Mucosa of stomach (tissue), 1 donor: ENCODE measurements around the gene C17orf50.
"Not testable (repeated sequence)": the region's sequence is repeated elsewhere in the genome, so short reads cannot be mapped to it uniquely, and the experiment has no call there.

Experiments
- H3K27me3 ChIP-seq: one replicate; pipeline ENCODE4 v1.7.0; 2013; ENCODE audit warnings: mild to moderate bottlenecking, low read length; ENCODE audit not compliant: control insufficient read depth, insufficient read depth
- H3K36me3 ChIP-seq: one replicate; pipeline ENCODE4 v1.7.0; 2013; ENCODE audit warnings: low read length; ENCODE audit not compliant: control insufficient read depth, insufficient read depth
- H3K4me1 ChIP-seq: one replicate; pipeline ENCODE4 v1.7.0; 2013; ENCODE audit warnings: mild to moderate bottlenecking, low read length; ENCODE audit not compliant: control insufficient read depth, insufficient read depth
- H3K4me3 ChIP-seq: one replicate; pipeline ENCODE4 v1.7.0; 2013; ENCODE audit warnings: low read length
- H3K9ac ChIP-seq: one replicate; pipeline ENCODE4 v1.7.0; 2013; ENCODE audit warnings: mild to moderate bottlenecking, low read length, moderate library complexity
- H3K9me3 ChIP-seq: one replicate; pipeline ENCODE4 v1.7.0; 2013; ENCODE audit warnings: mild to moderate bottlenecking, low read length, moderate library complexity; ENCODE audit not compliant: control insufficient read depth
- donor health status: Pancreatic carcinoma.

Gene C17orf50

DNA sequence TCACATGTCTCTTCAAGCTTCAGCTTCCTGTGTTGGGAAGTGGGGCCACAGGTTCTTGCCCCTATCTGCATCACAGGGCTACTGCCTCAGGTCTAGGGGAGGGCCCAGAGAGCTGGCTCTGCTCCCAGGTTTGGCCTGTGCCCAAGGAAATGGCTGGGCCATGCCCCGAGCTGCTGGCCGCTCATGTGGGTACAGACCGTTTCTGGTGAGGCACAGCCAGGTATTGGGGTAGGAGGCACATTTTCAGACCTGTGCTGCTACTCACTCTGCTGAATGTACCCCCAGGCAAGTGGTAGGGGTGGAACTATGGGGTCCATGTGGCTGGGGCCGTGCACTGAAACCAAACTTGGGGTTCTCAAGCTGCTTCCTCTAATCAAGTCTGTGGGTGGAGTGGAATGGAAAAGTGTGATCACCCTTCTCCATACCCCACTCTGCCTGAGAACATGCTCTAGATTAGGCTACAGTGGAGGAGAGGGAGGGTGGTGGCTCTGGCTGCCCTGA, 12.3 kb upstream of the C17orf50 start:
- Histone ChIP-seq H3K36me3 (no peaks in the 10 kb centered on the region), H3K9me3 (no peaks in the 10 kb centered on the region), H3K27me3 (peaks cover 44% of the 10 kb centered on the region), H3K4me3 (no peak overlapping the region), H3K4me1 (peaks cover 39% of the 10 kb centered on the region), H3K9ac (no peak overlapping the region)

- H3K9me3 ChIP-seq = no peaks in the 10 kb centered on the region
- no peak overlapping the region for H3K4me3 ChIP-seq
- no peak overlapping the region for H3K9ac ChIP-seq
- H3K27me3 ChIP-seq = peaks cover 40% of the 10 kb centered on the region
- H3K4me1 ChIP-seq = peaks cover 39% of the 10 kb centered on the region
- H3K36me3 ChIP-seq = no peaks in the 10 kb centered on the region
These were observed 11.7 kb upstream of the C17orf50 start for GRCh38 chr17:35748979-35749378.

DNA sequence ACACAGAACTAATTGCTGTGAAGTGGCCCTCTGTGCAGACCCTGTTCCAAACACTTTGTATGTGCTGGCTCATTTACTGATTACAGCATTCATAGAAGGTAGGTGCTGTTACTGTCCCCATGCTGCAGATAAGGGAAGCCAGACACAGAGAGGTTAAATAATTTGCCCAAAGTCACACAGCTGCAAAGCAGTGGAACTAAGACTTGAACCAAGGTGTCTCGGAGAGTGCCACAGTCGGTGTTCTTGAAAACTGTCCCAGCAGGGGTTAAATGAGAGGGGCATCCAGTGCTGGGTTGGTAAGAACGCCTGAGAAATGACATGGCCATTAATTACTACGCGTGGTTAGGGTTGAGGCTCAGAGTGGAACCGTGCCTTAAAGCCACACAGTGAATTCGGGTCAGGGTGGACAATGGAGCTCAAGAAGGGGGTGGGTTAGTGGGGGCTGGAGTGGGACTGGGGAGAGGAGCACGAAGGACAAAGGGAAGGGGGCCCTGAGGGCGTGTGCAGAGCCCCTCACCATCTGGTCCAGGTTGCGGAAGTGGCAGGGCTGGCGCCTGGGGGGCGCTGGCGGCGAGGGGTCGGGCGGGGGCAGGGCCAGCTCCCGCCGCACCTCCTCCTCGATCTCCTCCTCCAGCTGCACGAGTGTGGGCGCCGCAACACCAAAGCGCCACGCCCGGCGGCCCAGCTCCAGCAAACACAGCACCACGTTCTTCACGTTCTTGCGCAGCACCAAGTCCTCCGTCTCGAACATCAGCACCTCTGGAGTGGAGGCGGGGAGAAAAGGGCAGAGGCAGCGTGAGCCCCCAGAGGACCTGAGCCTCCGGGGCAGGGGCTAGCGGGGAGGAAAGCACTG, 10.9 kb upstream of the C17orf50 start:
- Histone ChIP-seq H3K9me3 (no peaks in the 10 kb centered on the region), H3K4me1 (peaks cover 39% of the 10 kb centered on the region), H3K36me3 (no peaks in the 10 kb centered on the region), H3K27me3 (peaks cover 40% of the 10 kb centered on the region), H3K4me3 (no peak overlapping the region), H3K9ac (no peak overlapping the region)

GRCh38 chr17:35750526-35751395, 9.9 kb upstream of the C17orf50 start:
- Histone ChIP-seq H3K36me3 (no peaks in the 10 kb centered on the region), H3K27me3 (peaks cover 40% of the 10 kb centered on the region), H3K9ac (no peak overlapping the region), H3K4me1 (peaks cover 39% of the 10 kb centered on the region), H3K9me3 (no peaks in the 10 kb centered on the region), H3K4me3 (no peak overlapping the region)

- not testable (repeated sequence) for H3K9me3 ChIP-seq, H3K9ac ChIP-seq
These were observed 9.1 kb upstream of the C17orf50 start for GRCh38 chr17:35751541-35751940.

GRCh38 chr17:35752471-35752870, 8.2 kb upstream of the C17orf50 start:
- Histone ChIP-seq H3K4me1 (peaks cover 36% of the 10 kb centered on the region), H3K36me3 (no peaks in the 10 kb centered on the region), H3K9me3 (no peaks in the 10 kb centered on the region), H3K27me3 (peaks cover 36% of the 10 kb centered on the region), H3K9ac (no peak overlapping the region), H3K4me3 (no peak overlapping the region)

More at GRCh38 chr17:35751541-35751940, 9.1 kb upstream of the C17orf50 start:
- Histone ChIP-seq H3K27me3 (peaks cover 38% of the 10 kb centered on the region), H3K4me1 (peaks cover 39% of the 10 kb centered on the region)
- H3K4me3 ChIP-seq, H3K36me3 ChIP-seq: not testable (repeated sequence)

- H3K9ac ChIP-seq = no peak within 1 kb of the TSS
- H3K4me3 ChIP-seq = no peak within 1 kb of the TSS
- H3K4me1 ChIP-seq = peaks cover 30% of the 10 kb centered on the region
These were observed 7.5 kb upstream of the C17orf50 start, which contains the start of gene GAS2L2 for GRCh38 chr17:35752945-35753764. TSS of gene GAS2L2 (minus strand) at chr17:35753239. CDS start at chr17:35752850, 389 bp downstream.

DNA sequence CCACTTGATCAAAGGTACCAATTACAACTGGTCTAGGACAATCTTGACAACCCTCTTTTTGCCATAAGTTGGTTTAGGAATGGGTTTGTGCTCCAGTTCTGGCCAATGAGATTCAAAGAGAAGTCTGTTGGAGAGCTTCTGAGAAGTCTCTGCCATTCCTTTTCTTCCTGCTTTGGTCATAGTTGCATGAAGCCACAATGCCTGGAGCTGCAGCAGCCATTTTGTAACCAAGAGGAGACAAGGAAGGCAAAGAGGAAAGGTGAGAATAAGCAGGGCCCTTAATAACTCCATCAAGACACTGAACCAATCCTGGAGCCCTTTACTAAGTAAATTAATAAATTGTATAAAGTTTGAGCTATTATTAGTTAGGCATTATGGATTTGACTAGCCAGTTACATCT, 3.4 kb upstream of the C17orf50 start:
- no peaks in the 10 kb centered on the region for H3K36me3 ChIP-seq
- peaks cover 7% of the 10 kb centered on the region for H3K4me1 ChIP-seq
- H3K4me3 ChIP-seq = no peak overlapping the region
- no peaks in the 10 kb centered on the region for H3K9me3 ChIP-seq
- no peak overlapping the region for H3K9ac ChIP-seq
- H3K27me3 ChIP-seq = peaks cover 11% of the 10 kb centered on the region

More at GRCh38 chr17:35752945-35753764, 7.5 kb upstream of the C17orf50 start, which contains the start of gene GAS2L2:
- Histone ChIP-seq H3K27me3 (peaks cover 36% of the 10 kb centered on the region), H3K9me3 (no peaks in the 10 kb centered on the region), H3K36me3 (no peaks in the 10 kb centered on the region)

GRCh38 chr17:35761601-35762000, 914 bp downstream of the C17orf50 start:
- H3K4me1 ChIP-seq = peaks cover 16% of the 10 kb centered on the region
- no peaks in the 10 kb centered on the region for H3K9me3 ChIP-seq
- H3K36me3 ChIP-seq = no peaks in the 10 kb centered on the region
- H3K27me3 ChIP-seq = no peaks in the 10 kb centered on the region
- no peak overlapping the region for H3K4me3 ChIP-seq
- no peak overlapping the region for H3K9ac ChIP-seq

DNA sequence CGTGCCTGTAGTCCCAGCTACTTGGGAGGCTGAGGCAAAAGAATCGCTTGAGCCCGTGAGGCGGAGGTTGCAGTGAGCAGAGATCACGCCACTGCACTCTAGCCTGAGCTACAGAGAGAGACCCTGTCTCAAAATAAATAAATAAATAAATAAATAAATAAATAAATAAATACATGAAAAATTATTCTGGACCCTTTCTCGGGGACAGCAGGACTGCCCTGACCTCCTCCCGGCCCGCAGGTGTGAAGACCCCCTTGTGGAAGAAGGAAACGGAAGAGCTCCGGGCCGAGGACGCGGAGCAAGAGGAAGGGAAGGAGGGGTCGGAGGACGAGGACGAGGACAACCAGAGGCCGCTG, 3.1 kb downstream of the C17orf50 start:
- Histone ChIP-seq H3K4me3 (no peak overlapping the region), H3K9me3 (no peaks in the 10 kb centered on the region), H3K4me1 (peaks cover 16% of the 10 kb centered on the region), H3K36me3 (no peaks in the 10 kb centered on the region), H3K27me3 (no peaks in the 10 kb centered on the region), H3K9ac (peak overlapping the region; percentile 34)

- Histone ChIP-seq H3K27me3 (no peaks in the 10 kb centered on the region), H3K9me3 (no peaks in the 10 kb centered on the region), H3K4me3 (peak overlapping the region; percentile 50), H3K4me1 (peaks cover 19% of the 10 kb centered on the region), H3K9ac (peak overlapping the region; percentile 43), H3K36me3 (no peaks in the 10 kb centered on the region)
These were observed 3.7 kb downstream of the C17orf50 start for GRCh38 chr17:35764123-35764991.
